Mesenchymal stem cell (in vitro differentiated cells and primary cell): Measurements from ENCODE around the gene ERP44.

Experiments
- DNase-seq: peaks from one replicate; pipeline ENCODE4 v3.0.0-alpha.2; 2013
- H2AFZ ChIP-seq: one replicate; pipeline ENCODE4 v1.6.1; 2013; ENCODE audit warnings: low read depth, mild to moderate bottlenecking, control low read depth, inconsistent platforms, low read length, moderate library complexity
- H2AK5ac ChIP-seq: 2 replicates; pipeline ENCODE4 v1.6.1; 2013; ENCODE audit warnings: low read length, moderate library complexity, mild to moderate bottlenecking, inconsistent platforms; ENCODE audit not compliant: severe bottlenecking
- H2BK120ac ChIP-seq: one replicate; pipeline ENCODE4 v1.6.1; 2013; ENCODE audit warnings: low read depth, mild to moderate bottlenecking, inconsistent platforms, low read length, moderate library complexity
- H2BK12ac ChIP-seq, 2 experiments: one replicate each; pipeline ENCODE4 v1.6.1; 2013; ENCODE audit warnings: inconsistent platforms in 2 of 2, low read length in 2 of 2, mild to moderate bottlenecking in 2 of 2, moderate library complexity in 2 of 2, control low read depth in 1 of 2
- H2BK15ac ChIP-seq: one replicate; pipeline ENCODE4 v1.6.1; 2013; ENCODE audit warnings: mild to moderate bottlenecking, low read depth, inconsistent platforms; ENCODE audit not compliant: poor library complexity, severe bottlenecking
- H2BK5ac ChIP-seq: 2 replicates; pipeline ENCODE4 v1.6.1; 2013; ENCODE audit warnings: low read depth, mild to moderate bottlenecking, low read length, control low read depth, inconsistent platforms; ENCODE audit not compliant: poor library complexity, severe bottlenecking
- H3K14ac ChIP-seq, 2 experiments: one replicate each; pipeline ENCODE4 v1.6.1; 2013; ENCODE audit warnings: inconsistent platforms in 2 of 2, low read length in 2 of 2, control low read depth in 1 of 2, mild to moderate bottlenecking in 1 of 2, moderate library complexity in 1 of 2
- H3K18ac ChIP-seq, 2 experiments: one replicate each; pipeline ENCODE4 v1.6.1; 2013; ENCODE audit warnings: inconsistent platforms in 2 of 2, low read length in 2 of 2, control low read depth in 1 of 2, low read depth in 1 of 2, mild to moderate bottlenecking in 1 of 2
- H3K23ac ChIP-seq, 2 experiments: one replicate each; pipeline ENCODE4 v1.6.1; 2013; ENCODE audit warnings: inconsistent platforms in 2 of 2, low read length in 2 of 2, mild to moderate bottlenecking in 2 of 2, moderate library complexity in 2 of 2, control low read depth in 1 of 2
- H3K27ac ChIP-seq: 2 replicates; pipeline ENCODE4 v1.5.1; 2013; ENCODE audit warnings: mild to moderate bottlenecking, moderate library complexity, low read length, control low read depth, inconsistent platforms; ENCODE audit not compliant: poor library complexity, severe bottlenecking
- H3K27me3 ChIP-seq, 2 experiments: 2 replicates each; pipeline versions ENCODE4 v1.6.1 to v1.7.0; 2013; ENCODE audit warnings: low read length in 2 of 2, mild to moderate bottlenecking in 2 of 2, moderate library complexity in 2 of 2, control low read depth in 1 of 2, inconsistent platforms in 1 of 2; ENCODE audit not compliant: control insufficient read depth in 1 of 2, insufficient read depth in 1 of 2
- H3K36me3 ChIP-seq, 2 experiments: 2 replicates each; pipeline versions ENCODE4 v1.6.1 to v1.7.0; 2013; ENCODE audit warnings: low read length in 2 of 2, control low read depth in 1 of 2, inconsistent platforms in 1 of 2, low read depth in 1 of 2, mild to moderate bottlenecking in 1 of 2; ENCODE audit not compliant: insufficient read depth in 2 of 2, control insufficient read depth in 1 of 2
- H3K4ac ChIP-seq, 2 experiments: one replicate each; pipeline ENCODE4 v1.6.1; 2013; ENCODE audit warnings: inconsistent platforms in 2 of 2, low read length in 2 of 2, mild to moderate bottlenecking in 2 of 2, moderate library complexity in 2 of 2, control low read depth in 1 of 2, low read depth in 1 of 2
- H3K4me1 ChIP-seq: 2 replicates; pipeline ENCODE4 v1.6.1; 2013; ENCODE audit warnings: low read depth, low read length, control low read depth; ENCODE audit not compliant: control insufficient read depth, insufficient read depth
- H3K4me2 ChIP-seq: 2 replicates; pipeline ENCODE4 v1.6.1; 2013; ENCODE audit warnings: low read length, mild to moderate bottlenecking, inconsistent platforms; ENCODE audit not compliant: poor library complexity, severe bottlenecking
- H3K4me3 ChIP-seq, 2 experiments: 2 replicates each; pipeline versions ENCODE4 v1.5.1 to v1.7.0; 2013; ENCODE audit warnings: low read length in 2 of 2, mild to moderate bottlenecking in 2 of 2, control low read depth in 1 of 2, low read depth in 1 of 2; ENCODE audit not compliant: insufficient read depth in 1 of 2
- H3K79me1 ChIP-seq: replicated peaks from 2 replicates; pipeline ENCODE4 v1.6.1; 2013; ENCODE audit warnings: mild to moderate bottlenecking, control low read depth, low read length, inconsistent platforms; ENCODE audit not compliant: poor library complexity, severe bottlenecking
- H3K9ac ChIP-seq: 2 replicates; pipeline ENCODE4 v1.7.0; 2013; ENCODE audit warnings: mild to moderate bottlenecking, low read length, moderate library complexity
- H3K9me3 ChIP-seq: 2 replicates; pipeline ENCODE4 v1.7.0; 2013; ENCODE audit warnings: mild to moderate bottlenecking, low read length; ENCODE audit not compliant: control insufficient read depth
- H4K8ac ChIP-seq: one replicate; pipeline ENCODE4 v1.6.1; 2013; ENCODE audit warnings: inconsistent platforms, mild to moderate bottlenecking, low read length, moderate library complexity
- H4K91ac ChIP-seq: one replicate; pipeline ENCODE4 v1.6.1; 2013; ENCODE audit warnings: mild to moderate bottlenecking, low read length, inconsistent platforms
- WGBS: methylation state at CpG from one replicate; pipeline ENCODE4 v1.1.7; 2013; ENCODE audit warnings: mixed read lengths; 5-methylcytosine and 5-hydroxymethylcytosine counted together

Gene ERP44

DNA sequence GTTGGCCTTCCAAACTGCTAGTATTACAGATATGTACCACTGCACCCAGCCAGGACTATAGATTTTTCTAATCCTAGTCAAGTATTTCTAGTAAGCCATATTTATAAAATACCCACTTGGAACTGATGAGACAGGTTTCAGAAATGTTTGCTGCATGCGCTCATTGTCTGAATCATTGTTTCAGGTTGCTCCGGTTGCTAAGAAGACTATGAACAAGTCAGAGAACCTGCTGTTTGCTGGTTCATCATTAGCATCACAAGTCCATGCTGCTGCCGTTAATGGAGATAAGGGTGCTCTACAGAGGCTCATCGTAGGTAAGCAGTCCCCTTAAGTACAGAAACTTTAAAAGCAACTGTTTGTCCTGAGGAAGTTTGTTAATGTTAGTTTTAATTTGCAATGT, 5.5 kb upstream of the ERP44 start:
- 93% methylated on average over 4 of the region's 4 CpGs for WGBS
- Histone ChIP-seq H2AK5ac (no peak overlapping the region), H2BK120ac (no peak overlapping the region)

DNA sequence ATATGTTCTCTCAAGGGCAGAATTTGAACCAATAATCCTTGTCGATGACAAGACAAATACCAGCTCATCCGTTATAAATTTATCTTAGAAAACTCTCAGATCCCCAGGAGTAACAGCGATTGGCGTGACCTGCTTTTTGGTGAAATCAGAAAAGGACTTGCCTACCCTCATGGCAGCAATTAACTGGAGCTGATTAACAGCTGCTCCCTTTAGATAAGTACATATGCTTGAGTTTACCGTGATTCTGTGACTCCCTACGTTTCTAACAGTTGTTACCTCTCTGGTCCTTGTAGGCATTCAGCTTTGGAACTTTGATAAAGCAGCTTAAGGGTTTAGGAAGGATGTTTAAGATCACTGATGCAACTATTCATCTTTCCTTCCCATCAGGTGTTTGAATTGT, 2.8 kb upstream of the ERP44 start:
- Histone ChIP-seq H2BK120ac (no peak overlapping the region), H3K27me3 (no peaks in the 10 kb centered on the region), H3K9ac (no peak overlapping the region), H4K91ac (no peak overlapping the region), H3K23ac (no peak overlapping the region), H4K8ac (no peak overlapping the region), H3K4me3 (no peak overlapping the region), H3K9me3 (no peaks in the 10 kb centered on the region), H2BK12ac (no peak overlapping the region), H2AFZ (no peak overlapping the region), H3K18ac (no peak overlapping the region), H2BK15ac (no peak overlapping the region), H3K14ac (no peak overlapping the region), H2AK5ac (no peak overlapping the region), H3K4me1 (peaks cover 2% of the 10 kb centered on the region), H3K79me1 (peaks cover 12% of the 10 kb centered on the region), H3K36me3 (peaks cover 0 to 38% of the 10 kb centered on the region in 2 experiments), H2BK5ac (no peak overlapping the region), H3K4me2 (no peak overlapping the region), H3K4ac (no peak overlapping the region), H3K27ac (no peak overlapping the region)
- 95% methylated on average over 6 of the region's 6 CpGs for WGBS
- DNase-seq: no peak

More for the DNA sequence above, 5.5 kb upstream of the ERP44 start:
- no peak overlapping the region for H3K23ac ChIP-seq
- no peaks in the 10 kb centered on the region for H3K9me3 ChIP-seq
- H3K79me1 ChIP-seq: peaks cover 14% of the 10 kb centered on the region
- no peak for DNase-seq
- no peak overlapping the region for H3K14ac ChIP-seq
- H3K4me2 ChIP-seq: no peak overlapping the region
- peaks cover 2% of the 10 kb centered on the region for H3K4me1 ChIP-seq
- no peak overlapping the region for H2AFZ ChIP-seq
- H2BK5ac ChIP-seq: no peak overlapping the region
- peak overlapping the region; percentile 54 for H3K27ac ChIP-seq
- H2BK15ac ChIP-seq: no peak overlapping the region
- no peak overlapping the region for H3K9ac ChIP-seq
- H4K91ac ChIP-seq: no peak overlapping the region
- H3K4me3 ChIP-seq: no peak overlapping the region
- H3K18ac ChIP-seq: no peak overlapping the region
- no peak overlapping the region for H2BK12ac ChIP-seq
- no peaks in the 10 kb centered on the region for H3K27me3 ChIP-seq
- no peak overlapping the region for H3K4ac ChIP-seq
- H3K36me3 ChIP-seq: peaks cover 0 to 61% of the 10 kb centered on the region in 2 experiments
- H4K8ac ChIP-seq: no peak overlapping the region

- H3K27me3 ChIP-seq: no peaks in the 10 kb centered on the region
- H3K27ac ChIP-seq: no peak overlapping the region
- DNase-seq: no peak
- no peak overlapping the region for H4K91ac ChIP-seq
- H3K4ac ChIP-seq: no peak overlapping the region
- H2AK5ac ChIP-seq: no peak overlapping the region
- peak overlapping the region in 1 of 2 experiments; percentile 98 for H3K4me3 ChIP-seq
- no peak overlapping the region for H3K23ac ChIP-seq
- H3K36me3 ChIP-seq: peaks cover 0 to 24% of the 10 kb centered on the region in 2 experiments
- H3K79me1 ChIP-seq: peaks cover 10% of the 10 kb centered on the region
- H3K9ac ChIP-seq: peak overlapping the region; percentile 97
- no peak overlapping the region for H3K18ac ChIP-seq
- H2BK12ac ChIP-seq: no peak overlapping the region
- no peak overlapping the region for H3K4me2 ChIP-seq
- no peak overlapping the region for H4K8ac ChIP-seq
- H2BK120ac ChIP-seq: no peak overlapping the region
- no peaks in the 10 kb centered on the region for H3K9me3 ChIP-seq
- H2BK5ac ChIP-seq: no peak overlapping the region
- WGBS: no CpG with 5 or more reads among the region's 2 CpGs
- no peak overlapping the region for H2AFZ ChIP-seq
- H3K4me1 ChIP-seq: peaks cover 2% of the 10 kb centered on the region
- H3K14ac ChIP-seq: no peak overlapping the region
- H2BK15ac ChIP-seq: no peak overlapping the region
These were observed 1.4 kb upstream of the ERP44 start for GRCh38 chr9:100100146-100100667.

DNA sequence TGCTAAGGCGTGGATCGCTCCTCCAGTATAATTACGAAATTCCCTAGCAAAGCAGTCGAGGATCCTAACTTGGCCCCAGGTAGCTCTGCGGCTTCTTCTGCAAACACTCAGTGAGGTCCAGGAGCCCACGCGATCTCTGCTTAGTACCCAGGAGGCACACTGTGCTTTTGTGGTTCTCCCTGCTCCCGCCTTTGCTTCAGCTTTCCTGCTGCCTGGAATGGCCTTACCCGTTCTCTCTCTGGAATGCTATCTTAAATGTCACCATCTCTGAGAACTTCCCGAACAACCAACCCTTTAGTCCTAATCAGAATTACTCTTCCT, 882 bp upstream of the ERP44 start:
- Histone ChIP-seq H2BK12ac (peak overlapping the region in 1 of 2 experiments; percentile 5), H3K4ac (peak overlapping the region in 1 of 2 experiments; percentile 35), H3K9me3 (no peaks in the 10 kb centered on the region), H2BK15ac (no peak overlapping the region), H3K23ac (no peak overlapping the region), H4K91ac (no peak overlapping the region), H3K18ac (peak overlapping the region in 1 of 2 experiments; percentile 74), H3K14ac (no peak overlapping the region), H2BK120ac (no peak overlapping the region), H3K4me1 (peaks cover 2% of the 10 kb centered on the region), H2AFZ (peak overlapping the region; percentile 54), H3K4me2 (peak overlapping the region; percentile 88), H3K9ac (peak overlapping the region; percentile 97), H2BK5ac (no peak overlapping the region), H3K4me3 (peak overlapping the region; percentile 78 to 98), H3K27me3 (no peaks in the 10 kb centered on the region), H2AK5ac (no peak overlapping the region), H3K79me1 (peaks cover 10% of the 10 kb centered on the region), H4K8ac (peak overlapping the region; percentile 96), H3K36me3 (peaks cover 0 to 19% of the 10 kb centered on the region in 2 experiments), H3K27ac (peak overlapping the region; percentile 11)
- DNase-seq: no peak
- 20% methylated on average over 9 of the region's 10 CpGs for WGBS
